GM12891 (cell line): ENCODE measurements around the gene ATXN2L. TPM values are rescaled to one million over a fixed set of nuclear protein-coding genes. Genes with fewer than 3 reads are reported as not detected.
A peak's percentile ranks its signal among the peaks of the same experiment; 100 is the strongest.
"Not testable (repeated sequence)": the region's sequence is repeated elsewhere in the genome, so short reads cannot be mapped to it uniquely, and the experiment has no call there.

Experiments
- DNase-seq: peaks from one replicate; pipeline ENCODE4 v3.0.0; 2011; ENCODE audit warnings: low spot score; ENCODE audit not compliant: insufficient read length
- FAIRE-seq: peaks from 2 replicates; lab custom pipeline; 2011; peaks lifted over from hg19 to GRCh38; lab: Jason Lieb, UNC
- PAX5 ChIP-seq: IDR thresholded peaks from 2 replicates; pipeline ENCODE4 v1.6.1; 2011; ENCODE audit warnings: low read length, moderate library complexity, mild to moderate bottlenecking; ENCODE audit not compliant: insufficient read depth, severe bottlenecking
- POLR2A ChIP-seq: IDR thresholded peaks from 2 replicates; pipeline ENCODE4 v1.6.1; 2011; ENCODE audit warnings: low read depth, low read length, control low read depth
- POLR2AphosphoS5 ChIP-seq: IDR thresholded peaks from 2 replicates; pipeline ENCODE4 v1.6.1; 2011; ENCODE audit warnings: low read depth, low read length, control low read depth
- POU2F2 ChIP-seq: IDR thresholded peaks from 2 replicates; pipeline ENCODE4 v1.6.1; 2011; ENCODE audit warnings: low read depth, mild to moderate bottlenecking, control low read depth, low read length, moderate library complexity
- SPI1 ChIP-seq: IDR thresholded peaks from 2 replicates; pipeline ENCODE4 v1.6.1; 2011; ENCODE audit warnings: low read depth, low read length, control low read depth
- TAF1 ChIP-seq: IDR thresholded peaks from 2 replicates; pipeline ENCODE4 v1.6.1; 2011; ENCODE audit warnings: low read depth, low read length, control low read depth
- polyA plus RNA-seq: library from polyadenylated mRNA; unstranded; fragments of >200 nt; gene quantifications from one replicate; pipeline ENCODE4 v1.2.1, GENCODE V29; 2012; ENCODE audit warnings: low read depth, missing spikeins, inconsistent platforms; ENCODE audit not compliant: missing spikeins

The ATXN2L gene, protein sequence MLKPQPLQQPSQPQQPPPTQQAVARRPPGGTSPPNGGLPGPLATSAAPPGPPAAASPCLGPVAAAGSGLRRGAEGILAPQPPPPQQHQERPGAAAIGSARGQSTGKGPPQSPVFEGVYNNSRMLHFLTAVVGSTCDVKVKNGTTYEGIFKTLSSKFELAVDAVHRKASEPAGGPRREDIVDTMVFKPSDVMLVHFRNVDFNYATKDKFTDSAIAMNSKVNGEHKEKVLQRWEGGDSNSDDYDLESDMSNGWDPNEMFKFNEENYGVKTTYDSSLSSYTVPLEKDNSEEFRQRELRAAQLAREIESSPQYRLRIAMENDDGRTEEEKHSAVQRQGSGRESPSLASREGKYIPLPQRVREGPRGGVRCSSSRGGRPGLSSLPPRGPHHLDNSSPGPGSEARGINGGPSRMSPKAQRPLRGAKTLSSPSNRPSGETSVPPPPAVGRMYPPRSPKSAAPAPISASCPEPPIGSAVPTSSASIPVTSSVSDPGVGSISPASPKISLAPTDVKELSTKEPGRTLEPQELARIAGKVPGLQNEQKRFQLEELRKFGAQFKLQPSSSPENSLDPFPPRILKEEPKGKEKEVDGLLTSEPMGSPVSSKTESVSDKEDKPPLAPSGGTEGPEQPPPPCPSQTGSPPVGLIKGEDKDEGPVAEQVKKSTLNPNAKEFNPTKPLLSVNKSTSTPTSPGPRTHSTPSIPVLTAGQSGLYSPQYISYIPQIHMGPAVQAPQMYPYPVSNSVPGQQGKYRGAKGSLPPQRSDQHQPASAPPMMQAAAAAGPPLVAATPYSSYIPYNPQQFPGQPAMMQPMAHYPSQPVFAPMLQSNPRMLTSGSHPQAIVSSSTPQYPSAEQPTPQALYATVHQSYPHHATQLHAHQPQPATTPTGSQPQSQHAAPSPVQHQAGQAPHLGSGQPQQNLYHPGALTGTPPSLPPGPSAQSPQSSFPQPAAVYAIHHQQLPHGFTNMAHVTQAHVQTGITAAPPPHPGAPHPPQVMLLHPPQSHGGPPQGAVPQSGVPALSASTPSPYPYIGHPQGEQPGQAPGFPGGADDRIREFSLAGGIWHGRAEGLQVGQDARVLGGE
- 95.9 TPM for polyA plus RNA-seq

DNA sequence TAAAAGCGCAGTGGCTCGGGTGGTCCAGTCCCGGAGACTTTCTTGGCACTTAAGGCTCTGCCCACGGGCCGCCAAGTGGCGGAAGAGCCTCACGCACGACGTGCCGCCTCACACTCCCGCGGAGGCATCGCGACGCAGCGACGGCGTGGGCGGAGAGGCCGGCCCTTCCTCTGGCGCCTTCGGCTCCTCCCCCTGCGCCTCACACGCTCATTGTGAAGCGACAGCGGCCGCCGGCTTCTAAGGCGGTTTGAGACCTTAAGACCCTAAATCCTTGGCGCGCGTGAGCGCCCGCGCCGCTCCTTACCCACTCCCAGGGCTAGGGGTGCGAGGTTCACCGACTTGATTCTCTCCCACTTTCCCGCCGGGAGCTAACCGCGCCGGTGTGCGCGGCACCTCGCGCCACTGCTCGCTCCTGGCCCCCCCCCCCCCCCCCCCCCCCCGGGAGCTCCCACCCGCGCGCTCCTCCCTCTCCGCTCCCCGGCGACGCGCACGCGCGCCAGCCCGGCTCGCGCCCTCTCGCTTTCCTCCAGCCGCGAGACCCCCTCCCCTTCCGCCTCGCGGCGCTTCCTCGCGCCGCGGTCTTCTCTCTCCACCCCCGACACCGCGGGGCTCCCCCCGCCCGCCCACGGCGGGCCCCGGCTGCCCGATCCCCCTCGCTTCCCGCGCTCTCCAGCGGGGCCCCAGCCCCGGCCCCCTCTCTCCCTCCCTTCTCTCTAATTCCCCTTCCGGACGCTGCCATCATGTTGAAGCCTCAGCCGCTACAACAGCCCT lies at the start of gene ATXN2L:
ATXN2L (plus strand) TSS at position 480 of the 771 bp plus-strand sequence; CDS start at position 741, 261 bp downstream.
- FAIRE-seq (peak; percentile 89), DNase-seq (peak; percentile 83)

DNA sequence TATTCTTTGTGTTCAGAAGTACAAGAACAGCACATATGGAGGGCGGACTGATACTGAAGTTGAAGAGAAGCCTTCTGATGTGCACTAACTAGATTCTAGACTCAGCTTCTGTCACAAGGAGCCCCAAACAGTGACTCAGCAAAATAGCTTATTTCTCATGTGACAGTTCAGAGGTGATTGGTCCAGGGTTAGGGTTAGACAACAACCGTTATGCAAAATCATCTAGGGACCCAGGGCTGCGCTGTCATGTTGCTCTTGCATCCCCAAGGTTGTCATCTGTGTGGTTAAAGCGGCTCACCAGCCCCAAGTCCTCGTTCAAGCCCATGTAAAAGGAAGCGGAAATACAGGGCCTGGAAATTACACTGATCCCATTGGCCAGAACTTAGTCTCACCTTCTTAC lies 41.1 kb upstream of the ATXN2L start:
- DNase-seq, FAIRE-seq: not testable (repeated sequence)

More for the DNA sequence above, at the start of gene ATXN2L:
- TF ChIP-seq TAF1 (peak; percentile 95), POU2F2 (peak; percentile 94), SPI1 (0 out of 2 replicates have a peak, but pooled peaks have one; percentile 30), PAX5 (peak; percentile 49), POLR2A (peak; percentile 96), POLR2AphosphoS5 (peak; percentile 97)

DNA sequence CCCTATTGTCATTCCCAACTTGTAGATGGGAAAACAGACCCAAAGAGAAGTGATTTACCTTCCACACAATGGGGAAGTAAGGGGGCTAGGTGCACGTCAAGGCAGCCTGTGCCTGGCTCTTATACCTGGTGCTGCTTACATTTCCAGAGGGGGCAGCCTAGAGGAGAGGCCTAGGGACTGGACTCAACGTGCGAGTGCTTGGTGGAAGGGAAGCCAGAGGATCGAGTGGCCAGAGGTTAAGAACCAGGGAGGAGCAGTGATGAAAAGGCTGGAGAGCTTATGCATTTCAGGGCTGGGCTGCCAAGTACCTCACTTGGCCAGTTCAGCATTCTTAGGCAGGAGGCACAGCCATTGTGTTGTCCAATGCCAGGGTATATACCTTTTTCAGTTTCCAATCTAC lies 40.4 kb upstream of the ATXN2L start:
- not testable (repeated sequence) for FAIRE-seq, DNase-seq

DNA sequence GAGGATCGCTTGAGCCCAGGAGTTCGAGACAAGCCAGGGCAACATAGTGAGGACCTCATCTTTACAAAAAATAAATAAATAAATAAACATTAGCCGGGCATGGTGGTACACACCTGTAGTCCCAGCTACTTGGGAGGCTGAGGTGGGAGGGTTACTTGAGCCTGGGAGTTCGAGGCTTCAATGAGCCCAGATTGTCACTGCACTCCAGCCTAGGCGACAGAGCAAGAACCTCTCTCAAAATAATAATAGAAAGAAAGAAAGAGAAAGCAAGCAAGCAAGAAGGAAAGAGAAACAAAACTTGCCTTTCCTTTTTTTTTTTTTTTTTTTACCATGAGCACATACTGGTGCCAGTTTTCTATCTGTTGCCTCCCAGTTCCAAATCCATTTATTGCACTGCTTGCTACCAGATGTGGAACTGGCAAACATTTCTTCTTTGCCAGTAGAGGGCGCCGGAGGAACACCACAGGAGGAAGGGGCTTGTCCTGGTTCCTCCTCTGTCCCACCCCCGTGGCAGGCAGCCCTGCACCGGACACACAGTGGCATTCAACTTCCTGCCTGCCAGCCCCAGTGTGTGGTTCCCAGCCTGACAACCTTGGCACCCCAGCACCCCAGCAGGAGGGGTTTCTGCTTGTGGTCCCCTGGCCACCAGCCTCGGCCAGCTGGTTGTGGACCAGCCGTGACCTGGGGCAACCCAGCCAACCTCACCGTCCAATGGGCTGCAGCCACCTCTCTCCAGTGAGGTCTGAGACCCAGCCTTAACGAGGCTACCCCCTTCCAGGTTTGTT lies 20.4 kb upstream of the ATXN2L start:
- FAIRE-seq, DNase-seq: not testable (repeated sequence)

DNA sequence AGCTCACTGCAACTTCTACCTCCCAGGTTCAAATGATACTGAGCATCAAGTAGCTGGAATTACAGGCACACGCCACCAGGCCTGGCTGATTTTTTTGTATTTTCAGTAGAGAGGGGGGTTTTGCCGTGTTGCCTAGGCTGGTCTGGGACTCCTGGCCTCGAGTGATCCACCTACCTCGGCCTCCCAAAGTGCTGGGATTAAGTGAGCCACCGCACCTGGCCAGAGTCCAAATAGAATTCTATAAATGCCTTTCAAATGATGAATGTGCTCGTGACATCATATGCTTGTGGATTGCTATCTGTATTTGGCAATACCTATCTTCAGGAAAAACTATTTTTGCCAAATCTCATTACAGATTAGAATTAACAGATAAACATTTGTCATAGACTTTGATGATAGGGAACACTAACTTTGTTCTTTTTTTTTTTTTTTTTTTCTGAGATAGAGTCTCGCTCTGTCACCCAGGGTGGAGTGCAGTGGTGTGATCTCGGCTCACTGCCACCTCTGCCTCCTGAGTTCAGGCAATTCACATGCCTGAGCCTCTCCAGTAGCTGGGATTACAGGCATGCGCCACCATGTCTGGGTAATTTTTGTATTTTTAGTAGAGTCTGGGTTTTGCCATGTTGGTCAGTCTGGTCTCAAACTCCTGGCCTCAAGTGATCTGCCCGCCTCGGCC lies 15.2 kb upstream of the ATXN2L start:
- not testable (repeated sequence) for FAIRE-seq, DNase-seq

DNA sequence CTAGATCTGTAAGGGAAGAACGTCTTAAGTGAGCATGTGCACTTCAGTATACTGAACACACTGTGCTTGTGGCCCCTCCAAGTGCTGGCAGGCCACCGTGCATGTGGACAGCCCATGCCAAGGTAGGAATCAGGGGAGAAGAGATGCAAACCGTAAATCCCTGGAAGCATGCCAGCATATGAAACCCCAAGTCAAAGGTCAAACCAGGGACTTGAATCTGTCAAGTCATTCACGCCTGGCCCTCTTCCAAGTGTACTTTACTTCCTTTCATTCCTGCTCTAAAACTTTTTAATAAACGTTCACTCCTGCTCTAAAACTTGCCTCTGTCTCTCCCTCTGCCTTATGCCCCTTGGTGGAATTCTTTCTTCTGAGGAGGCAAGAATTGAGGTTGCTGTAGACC lies 2.8 kb upstream of the ATXN2L start:
- FAIRE-seq (no peak), DNase-seq (no peak)
- TF ChIP-seq POLR2AphosphoS5, result no peak; the same call in 1 of the 2 replicates
- TF ChIP-seq SPI1, result no peak
- TF ChIP-seq POU2F2, result no peak
- TF ChIP-seq PAX5, result no peak
- TF ChIP-seq TAF1, result no peak
- TF ChIP-seq POLR2A, result no peak

DNA sequence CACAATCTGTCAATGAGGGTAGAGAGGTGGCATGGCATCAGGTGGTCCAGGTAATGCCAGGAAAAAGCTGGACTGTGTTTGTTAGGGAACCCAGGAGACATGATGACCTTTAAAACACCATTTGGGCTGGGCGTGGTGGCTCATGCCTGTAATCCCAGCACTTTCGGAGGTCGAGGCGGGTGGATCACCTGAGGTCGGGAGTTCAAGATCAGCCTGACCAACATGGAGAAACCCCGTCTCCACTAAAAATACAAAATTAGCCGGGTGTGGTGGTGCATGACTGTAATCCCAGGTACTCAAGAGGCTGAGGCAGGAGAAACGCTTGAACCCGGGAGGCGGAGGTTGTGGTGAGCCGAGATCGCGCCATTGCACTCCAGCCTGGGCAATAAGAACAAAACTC lies 2.3 kb upstream of the ATXN2L start:
- FAIRE-seq, DNase-seq: not testable (repeated sequence)

DNA sequence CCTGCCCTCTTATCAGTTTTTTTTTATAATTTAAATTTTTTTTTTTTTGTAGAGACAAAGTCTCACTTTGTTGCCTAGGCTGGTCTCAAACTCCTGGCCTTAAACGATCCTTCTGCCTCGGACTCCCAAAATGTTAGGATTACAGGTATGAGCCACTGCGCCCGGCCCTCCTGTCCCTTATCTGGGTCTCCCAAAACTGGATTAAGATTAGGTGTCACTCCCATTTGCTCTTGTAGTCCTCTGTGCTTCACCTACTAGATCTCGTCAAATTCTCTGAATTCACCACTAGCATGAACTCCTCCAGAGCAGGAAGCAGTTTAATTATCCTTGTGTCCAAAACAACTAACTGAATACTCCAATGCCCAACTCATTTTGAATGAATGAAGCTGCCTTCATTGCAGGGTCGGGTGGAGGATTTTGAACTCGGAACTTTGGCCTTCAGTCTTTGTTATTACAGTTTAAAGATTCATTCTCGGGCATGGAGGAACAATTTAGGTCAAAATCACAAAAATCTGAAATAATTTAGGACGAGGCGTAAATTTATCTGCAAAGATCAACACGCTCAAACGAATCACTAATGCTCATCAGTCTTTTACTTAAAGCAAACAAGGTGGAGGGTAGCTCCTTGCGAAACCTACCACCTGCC lies 802 bp upstream of the ATXN2L start:
- no peak for TF ChIP-seq POLR2A
- TF ChIP-seq SPI1, result no peak
- no peak for TF ChIP-seq POU2F2
- TF ChIP-seq TAF1, result no peak
- TF ChIP-seq PAX5, result no peak
- no peak; the same call in 1 of the 2 replicates for TF ChIP-seq POLR2AphosphoS5
- DNase-seq (no peak), FAIRE-seq (no peak)

DNA sequence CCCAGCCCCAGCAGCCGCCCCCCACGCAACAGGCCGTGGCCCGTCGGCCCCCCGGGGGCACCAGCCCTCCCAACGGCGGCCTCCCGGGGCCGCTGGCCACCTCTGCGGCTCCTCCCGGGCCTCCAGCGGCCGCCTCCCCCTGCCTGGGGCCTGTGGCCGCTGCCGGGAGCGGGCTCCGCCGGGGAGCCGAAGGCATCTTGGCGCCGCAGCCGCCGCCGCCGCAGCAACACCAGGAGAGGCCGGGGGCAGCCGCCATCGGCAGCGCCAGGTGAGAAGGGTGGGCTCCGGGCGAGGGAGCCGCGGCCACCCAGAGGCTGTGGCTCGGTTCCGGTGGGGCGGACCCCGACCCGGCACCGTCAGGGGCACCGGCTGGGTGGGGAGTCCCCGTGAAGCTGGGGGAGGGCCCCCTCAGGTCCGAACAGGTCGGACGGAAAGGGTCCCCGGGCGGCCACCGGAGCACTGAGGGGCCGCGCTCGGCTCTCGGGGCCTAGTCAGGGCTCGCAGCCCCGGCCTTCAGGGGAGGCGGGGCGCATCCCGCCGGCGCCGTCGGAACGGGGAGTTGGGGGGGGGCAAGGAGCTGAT lies 583 bp downstream of the ATXN2L start:
- DNase-seq (no peak), FAIRE-seq (no peak)
- TF ChIP-seq TAF1, result no peak
- no peak for TF ChIP-seq POLR2AphosphoS5
- no peak for TF ChIP-seq PAX5
- TF ChIP-seq SPI1, result no peak
- TF ChIP-seq POU2F2, result no peak
- no peak for TF ChIP-seq POLR2A
